Bronchial epithelial cell (primary cell): ENCODE measurements around the gene CNST. TPM values are rescaled to one million over a fixed set of nuclear protein-coding genes. Genes with fewer than 3 reads are reported as not detected.
A peak's percentile ranks its signal among the peaks of the same experiment; 100 is the strongest.
"Not testable (repeated sequence)": the region's sequence is repeated elsewhere in the genome, so short reads cannot be mapped to it uniquely, and the experiment has no call there.

Experiments used
- DNase-seq: peaks from one replicate; pipeline ENCODE4 v3.0.0-alpha.2; 2010; ENCODE audit warnings: low read depth
- FAIRE-seq: peaks from 2 replicates; lab custom pipeline; 2011; peaks lifted over from hg19 to GRCh38; lab: Jason Lieb, UNC
- H3K27me3 ChIP-seq: 2 replicates; pipeline ENCODE4 v1.5.1; 2011; ENCODE audit warnings: low read length; ENCODE audit not compliant: control insufficient read depth, insufficient read depth
- H3K36me3 ChIP-seq: 2 replicates; pipeline ENCODE4 v1.5.1; 2011; ENCODE audit warnings: low read length; ENCODE audit not compliant: control insufficient read depth, insufficient read depth
- H3K4me3 ChIP-seq: 2 replicates; pipeline ENCODE4 v1.5.1; 2011; ENCODE audit warnings: mild to moderate bottlenecking, low read depth, low read length, control low read depth
- total RNA-seq: library from RNA; depleted of rRNA; stranded (reverse); fragments of >200 nt; gene quantifications from 2 replicates; pipeline ENCODE4 v1.2.1, GENCODE V29; 2014
- TF ChIP-seq, protein P1 (sequence below): IDR thresholded peaks from 2 replicates; pipeline ENCODE4 v1.5.1; 2011; ENCODE audit warnings: mild to moderate bottlenecking, moderate library complexity, low read length, control low read depth, inconsistent platforms; ENCODE audit not compliant: insufficient read depth, severe bottlenecking

The CNST gene
- total RNA-seq, 1 donor from 2014 or later = 10.3 TPM

DNA sequence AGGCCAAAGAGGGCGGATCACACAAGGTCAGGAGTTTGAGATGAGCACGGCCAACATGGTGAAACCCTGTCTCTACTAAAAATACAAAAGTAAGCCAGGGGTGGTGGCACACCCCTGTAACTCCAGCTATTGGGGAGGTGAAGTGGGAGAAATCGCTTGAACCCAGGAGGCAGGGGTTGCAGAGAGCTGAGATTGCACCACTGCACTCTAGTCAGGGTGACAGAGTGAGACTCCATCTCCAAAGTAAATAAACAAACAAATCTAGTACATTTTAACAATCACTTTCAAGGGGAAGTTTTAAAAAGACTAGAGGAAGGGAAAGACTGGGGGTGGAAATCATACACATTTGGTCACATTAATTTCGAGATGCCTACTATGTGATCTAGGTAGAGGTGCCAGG lies 6.9 kb upstream of the CNST start:
- H3K27me3 ChIP-seq = no peaks in the 10 kb centered on the region
- TF ChIP-seq, protein P1, sequence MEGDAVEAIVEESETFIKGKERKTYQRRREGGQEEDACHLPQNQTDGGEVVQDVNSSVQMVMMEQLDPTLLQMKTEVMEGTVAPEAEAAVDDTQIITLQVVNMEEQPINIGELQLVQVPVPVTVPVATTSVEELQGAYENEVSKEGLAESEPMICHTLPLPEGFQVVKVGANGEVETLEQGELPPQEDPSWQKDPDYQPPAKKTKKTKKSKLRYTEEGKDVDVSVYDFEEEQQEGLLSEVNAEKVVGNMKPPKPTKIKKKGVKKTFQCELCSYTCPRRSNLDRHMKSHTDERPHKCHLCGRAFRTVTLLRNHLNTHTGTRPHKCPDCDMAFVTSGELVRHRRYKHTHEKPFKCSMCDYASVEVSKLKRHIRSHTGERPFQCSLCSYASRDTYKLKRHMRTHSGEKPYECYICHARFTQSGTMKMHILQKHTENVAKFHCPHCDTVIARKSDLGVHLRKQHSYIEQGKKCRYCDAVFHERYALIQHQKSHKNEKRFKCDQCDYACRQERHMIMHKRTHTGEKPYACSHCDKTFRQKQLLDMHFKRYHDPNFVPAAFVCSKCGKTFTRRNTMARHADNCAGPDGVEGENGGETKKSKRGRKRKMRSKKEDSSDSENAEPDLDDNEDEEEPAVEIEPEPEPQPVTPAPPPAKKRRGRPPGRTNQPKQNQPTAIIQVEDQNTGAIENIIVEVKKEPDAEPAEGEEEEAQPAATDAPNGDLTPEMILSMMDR = no peak
- DNase-seq = no peak
- peaks cover 8% of the 10 kb centered on the region for H3K36me3 ChIP-seq
- FAIRE-seq = no peak
- H3K4me3 ChIP-seq = no peak overlapping the region

DNA sequence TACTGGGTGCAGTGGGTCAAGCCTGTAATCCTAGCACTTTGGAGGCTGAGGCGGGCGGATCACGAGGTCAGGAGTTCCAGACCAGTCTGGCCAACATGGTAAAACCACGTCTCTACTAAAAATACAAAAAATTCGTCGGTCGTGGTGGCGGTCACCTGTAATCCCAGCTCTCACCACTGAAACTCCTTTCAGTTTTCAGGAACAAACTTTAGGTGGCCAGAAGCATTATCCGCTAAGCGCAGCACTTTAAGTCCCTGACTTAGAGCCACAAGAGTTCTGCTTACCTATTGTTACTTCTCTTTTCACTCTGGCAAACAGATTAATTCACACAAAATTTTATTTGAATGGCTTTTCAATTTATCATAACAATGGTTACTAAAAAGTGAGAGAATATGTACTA lies 5.4 kb upstream of the CNST start:
- DNase-seq, FAIRE-seq, H3K4me3 ChIP-seq, H3K27me3 ChIP-seq, H3K36me3 ChIP-seq: not testable (repeated sequence)

DNA sequence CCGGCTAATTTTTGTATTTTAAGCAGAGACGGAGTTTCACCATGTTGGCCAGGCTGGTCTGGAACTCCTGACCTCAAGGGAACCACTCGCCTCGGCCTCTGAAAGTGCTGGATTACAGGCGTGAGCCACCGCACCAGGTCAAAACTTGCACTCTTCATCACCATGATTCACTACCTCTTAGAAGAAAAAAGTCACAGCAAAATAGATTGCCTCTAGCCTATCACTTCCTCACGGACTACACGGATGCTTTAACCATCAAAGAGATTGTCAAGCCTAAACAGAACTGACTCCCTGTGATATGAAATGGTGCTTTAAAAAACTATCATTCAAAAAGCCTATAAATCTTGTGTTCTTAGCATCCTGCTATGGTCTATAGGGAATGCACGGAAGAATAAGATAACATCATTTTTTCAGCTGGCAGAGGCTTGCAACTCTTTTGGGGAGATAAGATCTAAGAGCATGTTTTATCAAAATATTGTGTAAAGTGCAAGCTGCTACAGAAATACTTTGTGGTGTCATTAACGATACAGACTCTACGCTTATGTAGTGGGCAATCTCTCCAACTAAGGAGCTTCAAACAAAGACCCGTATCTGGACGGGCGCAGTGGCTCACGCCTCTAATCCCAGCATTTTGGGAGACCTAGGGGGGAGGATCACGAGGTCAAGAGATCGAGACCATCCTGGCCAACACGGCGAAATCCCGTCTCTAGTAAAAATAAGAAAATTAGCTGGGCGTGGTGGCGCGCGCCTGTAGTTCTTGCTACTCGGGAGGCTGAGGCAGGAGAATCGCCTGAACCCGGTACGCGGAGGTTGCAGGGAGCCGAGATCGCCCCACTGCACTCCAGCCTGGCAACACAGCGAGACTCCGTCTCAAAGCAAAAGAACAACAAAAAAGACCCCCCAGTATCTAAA lies 1.2 kb upstream of the CNST start:
- FAIRE-seq (no peak), DNase-seq (no peak)
- Histone ChIP-seq H3K4me3 (peak overlapping the region; percentile 86), H3K27me3 (no peaks in the 10 kb centered on the region), H3K36me3 (peaks cover 5% of the 10 kb centered on the region)
- TF ChIP-seq, protein P1 = no peak

DNA sequence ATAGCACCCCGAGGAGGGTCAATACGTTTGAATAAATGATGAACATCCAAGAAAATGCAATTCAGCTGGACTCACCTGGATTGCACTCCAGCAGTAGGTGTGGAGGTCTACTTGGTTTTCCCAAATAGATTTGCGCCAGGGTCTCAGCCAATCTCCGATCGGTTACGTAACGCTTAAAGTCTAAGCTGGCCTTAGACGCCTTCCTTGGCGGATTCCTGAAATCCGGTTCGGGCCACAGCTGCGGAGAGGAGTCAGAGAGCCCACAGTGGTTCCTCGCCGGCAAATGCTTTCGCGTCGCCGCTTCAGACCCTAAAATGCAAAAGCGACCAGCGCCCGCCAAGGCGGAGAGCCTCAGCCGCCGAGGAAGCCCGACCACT lies 517 bp upstream of the CNST start:
- TF ChIP-seq, protein P1 = no peak
- no peak for DNase-seq
- Histone ChIP-seq H3K27me3 (no peaks in the 10 kb centered on the region), H3K4me3 (peak overlapping the region; percentile 86), H3K36me3 (peaks cover 5% of the 10 kb centered on the region)
- FAIRE-seq = no peak

DNA sequence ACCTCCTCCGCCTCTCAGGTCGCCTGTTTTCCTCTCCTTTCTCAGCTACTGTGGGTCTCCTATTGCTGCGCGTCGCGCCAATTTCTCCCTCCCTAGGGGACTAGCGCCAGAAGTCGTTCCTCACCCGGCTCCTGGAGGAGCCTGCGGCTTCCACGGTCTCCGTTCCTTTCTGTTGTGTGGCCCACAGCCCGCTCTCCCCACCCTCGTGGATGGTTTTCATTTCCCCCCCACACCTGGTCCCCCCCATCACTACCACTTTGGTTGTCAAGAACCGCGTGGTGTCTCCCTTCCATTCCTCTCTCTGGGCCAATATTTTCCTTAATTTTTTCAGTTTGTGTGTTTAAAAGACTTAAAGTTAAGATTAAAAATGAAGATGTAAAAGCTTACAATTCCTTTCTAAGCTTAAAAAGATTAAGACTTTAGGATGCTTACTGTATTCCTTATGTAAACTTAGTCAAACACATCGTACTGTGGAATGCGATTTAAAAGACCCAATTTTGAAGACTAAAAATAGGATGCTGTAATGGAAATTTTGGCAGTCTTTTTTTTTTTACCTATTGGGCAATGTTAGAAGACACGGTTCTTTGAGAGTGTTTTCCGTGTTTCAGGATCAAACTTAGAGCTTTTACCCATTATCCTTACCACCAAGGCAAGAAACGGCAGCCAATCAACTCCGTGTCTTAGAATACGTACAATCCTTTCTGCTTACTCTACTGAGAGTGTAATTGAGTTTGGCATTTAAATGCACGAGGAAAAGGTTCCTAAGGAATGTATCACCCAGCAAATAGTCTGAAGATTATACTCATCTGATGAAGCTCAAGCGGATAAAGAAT lies 773 bp downstream of the CNST start:
- peak; percentile 70 for DNase-seq
- Histone ChIP-seq H3K36me3 (peaks cover 5% of the 10 kb centered on the region), H3K27me3 (no peaks in the 10 kb centered on the region), H3K4me3 (peak overlapping the region; percentile 86)
- TF ChIP-seq, protein P1 = no peak
- FAIRE-seq = no peak

DNA sequence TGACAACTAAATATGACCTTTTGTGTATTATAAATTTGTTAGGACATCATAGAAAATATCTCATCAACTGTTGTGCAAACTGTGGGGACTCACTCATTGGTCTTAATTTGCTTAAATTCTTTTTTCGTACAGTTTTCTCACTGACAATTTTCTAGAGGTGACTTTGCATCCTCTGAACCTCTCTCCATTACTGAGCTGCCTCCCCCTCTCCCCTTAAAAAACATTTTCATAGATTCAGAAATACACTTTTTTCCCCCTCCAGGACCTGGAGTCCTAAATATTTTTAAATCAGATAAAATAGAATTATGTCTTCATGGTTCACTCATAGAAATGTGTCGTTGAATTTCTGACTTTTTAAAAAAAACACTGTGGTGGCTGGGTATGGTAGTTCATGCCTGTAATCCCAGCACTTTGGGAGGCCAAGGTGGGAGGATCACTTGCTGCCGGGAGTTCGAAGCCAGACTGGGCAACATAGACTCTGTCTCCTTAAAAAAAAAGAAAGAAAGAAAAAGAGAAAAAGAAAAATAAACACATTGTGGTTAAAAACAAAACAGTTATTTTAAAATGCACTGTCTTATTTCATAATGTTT lies 1.5 kb downstream of the CNST start:
- Histone ChIP-seq H3K4me3 (no peak overlapping the region), H3K36me3 (peaks cover 3% of the 10 kb centered on the region), H3K27me3 (no peaks in the 10 kb centered on the region)
- no peak for FAIRE-seq
- TF ChIP-seq, protein P1 = no peak
- no peak for DNase-seq
